GM23338 (cell line): ENCODE measurements around the gene A4GNT. TPM values are rescaled to one million over a fixed set of nuclear protein-coding genes. Genes with fewer than 3 reads are reported as not detected.

Source experiments
- ATAC-seq: fragments of 200-7000 bp; cut with Tn5 transposase; 3 replicates; pipeline ENCODE4 v1.9.1; 2020
- DNase-seq: peaks from one replicate; pipeline ENCODE4 v3.0.0-alpha.2; 2015; ENCODE audit warnings: low spot score
- H2AFZ ChIP-seq: fragments of 200-600 bp; sonication (generic); 2 replicates; pipeline ENCODE4 v1.8.0; 2016; ENCODE audit warnings: antibody characterized with exemption, mild to moderate bottlenecking, moderate library complexity
- H3F3A ChIP-seq: fragments of 200-600 bp; sonication (generic); replicated peaks from 2 replicates; pipeline ENCODE4 v1.8.0; 2017; ENCODE audit warnings: antibody characterized with exemption, mixed run types, low read depth
- H3K27ac ChIP-seq: fragments of 200-600 bp; sonication (generic); 2 replicates; pipeline ENCODE4 v1.6.1; 2016; ENCODE audit warnings: low read depth
- H3K27me3 ChIP-seq: fragments of 200-600 bp; sonication (generic); 2 replicates; pipeline ENCODE4 v1.8.0; 2016; ENCODE audit warnings: mild to moderate bottlenecking, mixed run types, moderate library complexity; ENCODE audit not compliant: insufficient read depth
- H3K36me3 ChIP-seq: fragments of 200-600 bp; sonication (generic); 2 replicates; pipeline ENCODE4 v1.8.0; 2016; ENCODE audit warnings: mild to moderate bottlenecking; ENCODE audit not compliant: insufficient read depth
- H3K4me1 ChIP-seq: fragments of 200-600 bp; sonication (generic); 2 replicates; pipeline ENCODE4 v1.8.0; 2016; ENCODE audit warnings: mild to moderate bottlenecking, moderate library complexity; ENCODE audit not compliant: insufficient read depth
- H3K4me2 ChIP-seq: fragments of 200-600 bp; sonication (generic); 2 replicates; pipeline ENCODE4 v1.7.1; 2017; ENCODE audit warnings: mixed run types
- H3K4me3 ChIP-seq: fragments of 200-600 bp; sonication (generic); 2 replicates; pipeline ENCODE4 v1.6.1; 2016; ENCODE audit warnings: mixed run types
- H3K79me2 ChIP-seq: fragments of 200-600 bp; sonication (generic); replicated peaks from 2 replicates; pipeline ENCODE4 v1.8.0; 2017; ENCODE audit warnings: mild to moderate bottlenecking; ENCODE audit not compliant: insufficient read depth
- H3K9me2 ChIP-seq: fragments of 200-600 bp; sonication (generic); 2 replicates; pipeline ENCODE4 v1.8.0; 2017; ENCODE audit not compliant: insufficient read depth
- H4K20me1 ChIP-seq: fragments of 200-600 bp; sonication (generic); replicated peaks from 2 replicates; pipeline ENCODE4 v1.8.0; 2017; ENCODE audit warnings: mild to moderate bottlenecking; ENCODE audit not compliant: insufficient read depth
- H3K27ac Mint-ChIP-seq: 2 replicates; pipeline ENCODE4 v1.8.0; 2020; ENCODE audit warnings: inconsistent platforms, mild to moderate bottlenecking, moderate library complexity, mixed read lengths
- H3K27me3 Mint-ChIP-seq: 3 replicates; pipeline ENCODE4 v1.8.0; 2022; ENCODE audit warnings: low read depth, mild to moderate bottlenecking, moderate library complexity, mixed read lengths, inconsistent platforms; ENCODE audit not compliant: insufficient read depth, poor library complexity
- H3K36me3 Mint-ChIP-seq: 3 replicates; pipeline ENCODE4 v1.8.0; 2021; ENCODE audit warnings: low read depth, mild to moderate bottlenecking, inconsistent platforms, moderate library complexity, mixed read lengths
- H3K4me1 Mint-ChIP-seq: 3 replicates; pipeline ENCODE4 v1.8.0; 2020; ENCODE audit warnings: mild to moderate bottlenecking, inconsistent platforms, mixed read lengths
- H3K4me3 Mint-ChIP-seq: 3 replicates; pipeline ENCODE4 v1.8.0; 2021; ENCODE audit warnings: moderate library complexity, mild to moderate bottlenecking, inconsistent platforms, mixed read lengths
- H3K9me3 Mint-ChIP-seq: 3 replicates; pipeline ENCODE4 v1.8.0; 2020; ENCODE audit warnings: moderate library complexity, mild to moderate bottlenecking, inconsistent platforms, mixed read lengths
- CREB1 ChIP-seq: fragments of 250-450 bp; sonication (Bioruptor Pico); IDR thresholded peaks from 2 replicates; pipeline ENCODE4 v1.5.0; 2020; ENCODE audit warnings: low read depth, mild to moderate bottlenecking, moderate library complexity
- CTCF ChIP-seq, 2 experiments: fragments of 200-600 bp in 1 of 2; sonication (generic) in 1 of 2; conservative IDR thresholded peaks; 2 replicates each; pipeline versions ENCODE4 v1.5.1 to v1.6.1; 2016 to 2017; ENCODE audit warnings: antibody characterized with exemption in 2 of 2, low read depth in 2 of 2, mild to moderate bottlenecking in 2 of 2, moderate library complexity in 1 of 2
- ETS1 ChIP-seq: IDR thresholded peaks from 2 replicates; pipeline ENCODE4 v1.6.1; 2016; ENCODE audit warnings: antibody characterized with exemption
- EZH2 ChIP-seq: fragments of 200-600 bp; sonication (generic); IDR thresholded peaks from one replicate; pipeline ENCODE4 v1.8.0; 2017; ENCODE audit warnings: antibody characterized with exemption, mild to moderate bottlenecking, low read depth; ENCODE audit not compliant: unreplicated experiment
- JUNB ChIP-seq: IDR thresholded peaks from one replicate; pipeline ENCODE4 v1.6.1; 2016; ENCODE audit warnings: antibody characterized with exemption; ENCODE audit not compliant: unreplicated experiment
- STAT1 ChIP-seq: IDR thresholded peaks from one replicate; pipeline ENCODE4 v1.6.1; 2016; ENCODE audit warnings: antibody characterized with exemption; ENCODE audit not compliant: unreplicated experiment
- ZNF331 ChIP-seq: fragments of 250-450 bp; sonication (Bioruptor Pico); IDR thresholded peaks from 2 replicates; pipeline ENCODE4 v1.5.0; 2020; ENCODE audit warnings: low read depth, mild to moderate bottlenecking, moderate library complexity
- polyA plus RNA-seq: library from polyadenylated mRNA; unstranded; fragments of >200 nt; fragmentation: Nextera tagmentation; extraction: Ambion mirVana; gene quantifications from 2 replicates; pipeline ENCODE4 v1.2.1, GENCODE V29; 2016
- total RNA-seq: library from RNA; depleted of rRNA; stranded (reverse); fragments of >200 nt; shearing (Covaris generic); gene quantifications from 2 replicates; pipeline ENCODE4 v1.2.3, GENCODE V29; 2014

Gene A4GNT
- total and polyA plus RNA-seq, 2 experiments from 2014 or later = not detected

DNA sequence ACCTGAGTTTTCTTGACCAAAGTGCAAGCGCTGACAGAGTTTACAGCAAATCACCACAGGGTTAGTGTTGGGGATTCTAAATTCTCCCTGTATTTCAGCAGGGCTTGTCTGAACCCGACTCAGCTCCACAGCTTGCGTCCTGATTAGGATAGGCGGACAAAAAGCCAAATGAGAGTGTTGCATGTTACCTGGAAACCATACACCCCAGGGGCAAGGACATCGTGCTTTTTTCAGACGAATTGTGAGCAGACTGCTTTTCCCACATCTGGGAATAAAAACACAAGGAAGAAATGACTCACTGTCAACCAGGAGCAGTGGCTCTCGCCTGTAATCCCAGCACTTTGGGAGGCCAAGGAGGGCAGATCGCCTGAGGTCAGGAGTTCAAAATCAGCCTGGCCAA is 19.8 kb downstream of the A4GNT start:
- H4K20me1 ChIP-seq = peaks cover 9% of the 10 kb centered on the region
- H3K36me3 Mint-ChIP-seq = no peaks in the 10 kb centered on the region
- no peak overlapping the region for H3K4me2 ChIP-seq
- TF ChIP-seq ETS1 = no peak
- no peak for TF ChIP-seq EZH2
- no peak for TF ChIP-seq CREB1
- no peak for TF ChIP-seq CTCF (conservative IDR thresholded peaks at IDR 0.05; ENCODE audit: low read depth in 2 of 2)
- no peak overlapping the region for H3K27ac ChIP-seq
- no peak overlapping the region for H3K4me3 ChIP-seq
- H3F3A ChIP-seq = no peaks in the 10 kb centered on the region
- H3K79me2 ChIP-seq = peaks cover 24% of the 10 kb centered on the region
- H3K4me1 Mint-ChIP-seq = peaks cover 26% of the 10 kb centered on the region
- H3K27me3 Mint-ChIP-seq = peaks cover 4% of the 10 kb centered on the region
- no peaks in the 10 kb centered on the region for H3K36me3 ChIP-seq
- no peak overlapping the region for H3K4me3 Mint-ChIP-seq
- H3K9me2 ChIP-seq = no peaks in the 10 kb centered on the region
- H3K4me1 ChIP-seq = peaks cover 23% of the 10 kb centered on the region
- no peaks in the 10 kb centered on the region for H3K9me3 Mint-ChIP-seq
- no peaks in the 10 kb centered on the region for H3K27me3 ChIP-seq
- no peak overlapping the region for H2AFZ ChIP-seq
- DNase-seq (no peak), ATAC-seq (no peak)
- no peak overlapping the region for H3K27ac Mint-ChIP-seq

DNA sequence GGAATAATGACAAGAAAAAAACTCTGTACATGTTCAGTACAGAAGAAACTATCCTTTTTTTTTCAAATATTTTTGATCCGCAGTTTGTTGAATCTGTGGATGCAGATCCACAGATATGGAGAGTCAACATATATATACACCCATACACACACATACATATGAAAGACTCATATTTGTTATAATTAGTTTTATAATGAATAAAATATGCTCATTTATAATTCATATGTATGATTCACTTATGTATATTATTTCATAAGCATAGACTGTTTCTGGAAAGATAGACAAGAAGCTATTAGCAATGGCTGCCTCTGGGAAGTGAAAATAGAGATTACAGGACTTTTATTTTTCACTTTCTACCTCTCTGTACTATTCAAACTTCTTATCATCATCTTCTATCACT is 26.6 kb downstream of the A4GNT start:
- Histone ChIP-seq H3K27me3 (no peaks in the 10 kb centered on the region), H4K20me1 (peaks cover 6% of the 10 kb centered on the region), H3K9me2 (no peaks in the 10 kb centered on the region), H2AFZ (no peak overlapping the region), H3K79me2 (peaks cover 3% of the 10 kb centered on the region), H3F3A (no peaks in the 10 kb centered on the region), H3K27ac (no peak overlapping the region), H3K4me2 (no peak overlapping the region), H3K4me1 (no peaks in the 10 kb centered on the region), H3K36me3 (no peaks in the 10 kb centered on the region), H3K4me3 (no peak overlapping the region)
- TF ChIP-seq STAT1 (no peak), ZNF331 (CRISPR knock-in tag) (no peak), ETS1 (no peak), JUNB (no peak)
- H3K36me3 Mint-ChIP-seq = peaks cover 13% of the 10 kb centered on the region; the same call in 2 of the 3 replicates
- no peak overlapping the region for H3K27ac Mint-ChIP-seq
- H3K9me3 Mint-ChIP-seq = no peaks in the 10 kb centered on the region
- no peak for ATAC-seq
- peaks cover 2% of the 10 kb centered on the region; the same call in 1 of the 3 replicates for H3K4me1 Mint-ChIP-seq
- no peak overlapping the region for H3K4me3 Mint-ChIP-seq
- DNase-seq = no peak
- peaks cover 5% of the 10 kb centered on the region for H3K27me3 Mint-ChIP-seq
